Measurements from ENCODE around the gene ARPC4.

- TF ChIP-seq, protein P1, sequence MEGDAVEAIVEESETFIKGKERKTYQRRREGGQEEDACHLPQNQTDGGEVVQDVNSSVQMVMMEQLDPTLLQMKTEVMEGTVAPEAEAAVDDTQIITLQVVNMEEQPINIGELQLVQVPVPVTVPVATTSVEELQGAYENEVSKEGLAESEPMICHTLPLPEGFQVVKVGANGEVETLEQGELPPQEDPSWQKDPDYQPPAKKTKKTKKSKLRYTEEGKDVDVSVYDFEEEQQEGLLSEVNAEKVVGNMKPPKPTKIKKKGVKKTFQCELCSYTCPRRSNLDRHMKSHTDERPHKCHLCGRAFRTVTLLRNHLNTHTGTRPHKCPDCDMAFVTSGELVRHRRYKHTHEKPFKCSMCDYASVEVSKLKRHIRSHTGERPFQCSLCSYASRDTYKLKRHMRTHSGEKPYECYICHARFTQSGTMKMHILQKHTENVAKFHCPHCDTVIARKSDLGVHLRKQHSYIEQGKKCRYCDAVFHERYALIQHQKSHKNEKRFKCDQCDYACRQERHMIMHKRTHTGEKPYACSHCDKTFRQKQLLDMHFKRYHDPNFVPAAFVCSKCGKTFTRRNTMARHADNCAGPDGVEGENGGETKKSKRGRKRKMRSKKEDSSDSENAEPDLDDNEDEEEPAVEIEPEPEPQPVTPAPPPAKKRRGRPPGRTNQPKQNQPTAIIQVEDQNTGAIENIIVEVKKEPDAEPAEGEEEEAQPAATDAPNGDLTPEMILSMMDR (IDR thresholded peaks at IDR 0.05; ENCODE audit: low read length) = no peak
- TF ChIP-seq EZH2 (IDR thresholded peaks at IDR 0.05; ENCODE audit: borderline replicate concordance, low read length) = no peak
Observed at GRCh38 chr3:9769426-9770275, 23.2 kb upstream of the ARPC4 start, which contains the start of gene CAMK1.
